Uterus (tissue), 2 donors: ENCODE data around the gene CENPX.

Source experiments
- POLR2A ChIP-seq, 2 donors: fragments of 450-650 bp; IDR thresholded peaks; one replicate each; pipeline ENCODE4 v1.6.1; 2016; ENCODE audit warnings: antibody characterized with exemption in 2 of 2, mild to moderate bottlenecking in 1 of 2, moderate library complexity in 1 of 2
- TF ChIP-seq, protein P1 (sequence below), 4 experiments: fragments of 200-600 bp in 2 of 4; fragments of 450-650 bp in 2 of 4; sonication (generic) in 2 of 4; IDR thresholded peaks; one replicate each; pipeline ENCODE4 v1.5.1; 2016 to 2019; ENCODE audit warnings: antibody characterized with exemption in 4 of 4, mild to moderate bottlenecking in 2 of 4, moderate library complexity in 1 of 4

DNA sequence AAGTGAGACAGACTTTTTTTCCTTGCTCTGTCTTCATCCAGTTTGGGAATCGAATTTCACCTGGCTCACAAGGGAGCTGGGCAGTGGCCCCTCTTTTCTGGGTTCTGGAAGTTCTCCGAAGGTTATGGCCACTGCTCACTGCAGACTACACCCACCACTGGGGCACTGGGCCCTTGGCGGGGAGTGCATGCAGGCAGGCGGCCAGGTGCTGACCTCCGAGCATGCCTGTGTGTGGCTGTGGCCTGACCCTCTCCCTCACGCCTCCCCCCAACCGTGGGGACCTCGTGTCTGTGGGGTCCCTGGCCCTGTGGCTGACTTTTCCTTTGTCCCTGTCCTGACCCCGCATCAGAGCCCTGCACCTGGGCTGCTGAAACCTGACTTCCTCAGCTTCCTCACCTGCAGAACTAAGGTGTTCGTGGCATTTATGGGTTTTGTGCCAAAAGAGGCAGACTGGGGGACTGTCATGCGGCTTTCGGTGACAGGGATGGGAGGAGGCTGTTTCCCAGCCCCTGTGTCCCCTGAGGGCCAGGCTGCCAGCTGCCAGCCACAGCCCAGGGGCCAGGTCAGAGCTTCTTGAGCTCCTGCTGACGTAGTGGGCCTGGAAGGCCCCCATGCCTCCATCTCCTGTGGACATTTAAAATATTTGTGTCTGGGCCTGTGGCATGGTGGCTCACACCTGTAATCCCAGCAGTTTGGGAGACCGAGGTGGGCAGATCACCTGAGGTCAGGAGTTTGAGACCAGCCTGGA is 23.8 kb downstream of the CENPX start:
- TF ChIP-seq, protein P1, sequence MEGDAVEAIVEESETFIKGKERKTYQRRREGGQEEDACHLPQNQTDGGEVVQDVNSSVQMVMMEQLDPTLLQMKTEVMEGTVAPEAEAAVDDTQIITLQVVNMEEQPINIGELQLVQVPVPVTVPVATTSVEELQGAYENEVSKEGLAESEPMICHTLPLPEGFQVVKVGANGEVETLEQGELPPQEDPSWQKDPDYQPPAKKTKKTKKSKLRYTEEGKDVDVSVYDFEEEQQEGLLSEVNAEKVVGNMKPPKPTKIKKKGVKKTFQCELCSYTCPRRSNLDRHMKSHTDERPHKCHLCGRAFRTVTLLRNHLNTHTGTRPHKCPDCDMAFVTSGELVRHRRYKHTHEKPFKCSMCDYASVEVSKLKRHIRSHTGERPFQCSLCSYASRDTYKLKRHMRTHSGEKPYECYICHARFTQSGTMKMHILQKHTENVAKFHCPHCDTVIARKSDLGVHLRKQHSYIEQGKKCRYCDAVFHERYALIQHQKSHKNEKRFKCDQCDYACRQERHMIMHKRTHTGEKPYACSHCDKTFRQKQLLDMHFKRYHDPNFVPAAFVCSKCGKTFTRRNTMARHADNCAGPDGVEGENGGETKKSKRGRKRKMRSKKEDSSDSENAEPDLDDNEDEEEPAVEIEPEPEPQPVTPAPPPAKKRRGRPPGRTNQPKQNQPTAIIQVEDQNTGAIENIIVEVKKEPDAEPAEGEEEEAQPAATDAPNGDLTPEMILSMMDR (IDR thresholded peaks at IDR 0.05): no peak
- TF ChIP-seq POLR2A (IDR thresholded peaks at IDR 0.05): no peak
